Lower leg skin (tissue), 4 donors: ENCODE results near the gene KCTD13. TPM values are rescaled to one million over a fixed set of nuclear protein-coding genes. Genes with fewer than 3 reads are reported as not detected.
"Not testable (repeated sequence)": the region's sequence is repeated elsewhere in the genome, so short reads cannot be mapped to it uniquely, and the experiment has no call there.

Source experiments
- DNase-seq, 2 donors: peaks; one replicate each; pipeline ENCODE4 v3.0.0-alpha.2; 2019; ENCODE audit warnings: low spot score in 2 of 2
- H3K4me3 ChIP-seq: fragments of 200-600 bp; sonication (generic); 2 replicates; pipeline ENCODE4 v1.5.1; 2017; ENCODE audit warnings: mild to moderate bottlenecking, low read depth; ENCODE audit not compliant: poor library complexity, severe bottlenecking
- CTCF ChIP-seq, 3 donors: fragments of 450-650 bp; IDR thresholded peaks; one replicate each; pipeline ENCODE4 v1.5.1; 2016; ENCODE audit warnings: antibody characterized with exemption in 3 of 3, mild to moderate bottlenecking in 3 of 3, moderate library complexity in 2 of 3
- POLR2A ChIP-seq, 2 donors: fragments of 450-650 bp; IDR thresholded peaks; one replicate each; pipeline ENCODE4 v1.6.1; 2016 to 2017; ENCODE audit warnings: antibody characterized with exemption in 2 of 2, mild to moderate bottlenecking in 1 of 2, moderate library complexity in 1 of 2
- WGBS, 2 donors: methylation state at CpG; one replicate each; pipeline ENCODE4 v1.1.5; 2018; 5-methylcytosine and 5-hydroxymethylcytosine counted together
- intact Hi-C: fragments of 100-400 bp; cut with DNase I; formaldehyde crosslinking; loops from one replicate; pipeline ENCODE4 v1.15.0; 2023; ENCODE audit warnings: low total_unique reads
- total RNA-seq, 4 donors: library from RNA; depleted of rRNA; stranded (reverse); fragments of >200 nt; gene quantifications; one replicate each; pipeline ENCODE4 v1.1.0, GENCODE V29; 2016

The KCTD13 gene
- total RNA-seq, 4 donors from 2014 or later = 19.7 to 34.4 (median 26.0) TPM

GRCh38 chr16:29876594-29877249 lies 49.3 kb downstream of the KCTD13 start:
- whole genome bisulfite sequencing, 2 donors = 6 to 15% methylated on average over 37 to 40 of the region's 45 CpGs
- no peak overlapping the region for H3K4me3 ChIP-seq
- DNase-seq = no peak
- intact Hi-C loops = no loop called here
- TF ChIP-seq POLR2A (IDR thresholded peaks at IDR 0.05) = no peak
- no peak for TF ChIP-seq CTCF (IDR thresholded peaks at IDR 0.05)

GRCh38 chr16:29876217-29876593 lies 49.8 kb downstream of the KCTD13 start:
- 21 to 32% methylated on average over 18 of the region's 18 CpGs for WGBS, 2 donors
- TF ChIP-seq CTCF (IDR thresholded peaks at IDR 0.05) (no peak), POLR2A (IDR thresholded peaks at IDR 0.05) (no peak)
- no peak for DNase-seq
- intact Hi-C loops = no loop called here
- no peak overlapping the region for H3K4me3 ChIP-seq

- no peak for DNase-seq
- H3K4me3 ChIP-seq = no peak overlapping the region
- intact Hi-C loops = no loop called here
- TF ChIP-seq CTCF (IDR thresholded peaks at IDR 0.05) (no peak), POLR2A (IDR thresholded peaks at IDR 0.05) (no peak)
- WGBS, 2 donors = 91 to 97% methylated on average over 5 to 6 of the region's 6 CpGs
Measured at GRCh38 chr16:29875206-29875605, 50.8 kb downstream of the KCTD13 start.

- no peak for TF ChIP-seq CTCF (IDR thresholded peaks at IDR 0.05)
- no peak for TF ChIP-seq POLR2A (IDR thresholded peaks at IDR 0.05)
- intact Hi-C loops = no loop called here
- WGBS, 2 donors = 89 to 93% methylated on average over 15 to 26 of the region's 26 CpGs
- no peak overlapping the region for H3K4me3 ChIP-seq
- DNase-seq = no peak
Measured at GRCh38 chr16:29873319-29873718, 52.7 kb downstream of the KCTD13 start.

- WGBS, 2 donors = 93 to 94% methylated on average over 16 of the region's 16 CpGs
- intact Hi-C loops = no loop called here
- DNase-seq = no peak
- no peak overlapping the region for H3K4me3 ChIP-seq
- TF ChIP-seq POLR2A (IDR thresholded peaks at IDR 0.05) = no peak
- TF ChIP-seq CTCF (IDR thresholded peaks at IDR 0.05) = no peak
Measured at GRCh38 chr16:29871822-29872546, 54.0 kb downstream of the KCTD13 start.

GRCh38 chr16:29869067-29869466 lies 57.0 kb downstream of the KCTD13 start:
- DNase-seq, intact Hi-C loops, H3K4me3 ChIP-seq: not testable (repeated sequence)
- 84 to 87% methylated on average over 8 of the region's 8 CpGs for whole genome bisulfite sequencing, 2 donors
